Skin epidermis (tissue), 12 donors: ENCODE results near the gene GEMIN8.

Experiments
- H3K27ac ChIP-seq, 21 experiments: fragments of 200-600 bp; sonication (generic) in 11 of 21; one replicate each; pipeline ENCODE4 v1.5.0; 2020; ENCODE audit warnings: mild to moderate bottlenecking in 3 of 21, inconsistent platforms in 2 of 21, moderate library complexity in 2 of 21
- H3K4me3 ChIP-seq, 7 experiments: fragments of 200-600 bp; sonication (generic) in 2 of 7; one replicate each; pipeline ENCODE4 v1.5.0; 2020; ENCODE audit warnings: inconsistent platforms in 2 of 7, mild to moderate bottlenecking in 2 of 7, moderate library complexity in 1 of 7

Gene GEMIN8

GRCh38 chrX:14022019-14022418 lies 7.7 kb downstream of the GEMIN8 start:
- no peak overlapping the region for H3K4me3 ChIP-seq
- no peak overlapping the region for H3K27ac ChIP-seq

- Histone ChIP-seq H3K4me3 (no peak overlapping the region), H3K27ac (no peak overlapping the region)
Observed at GRCh38 chrX:14017399-14017798, 12.3 kb downstream of the GEMIN8 start.

DNA sequence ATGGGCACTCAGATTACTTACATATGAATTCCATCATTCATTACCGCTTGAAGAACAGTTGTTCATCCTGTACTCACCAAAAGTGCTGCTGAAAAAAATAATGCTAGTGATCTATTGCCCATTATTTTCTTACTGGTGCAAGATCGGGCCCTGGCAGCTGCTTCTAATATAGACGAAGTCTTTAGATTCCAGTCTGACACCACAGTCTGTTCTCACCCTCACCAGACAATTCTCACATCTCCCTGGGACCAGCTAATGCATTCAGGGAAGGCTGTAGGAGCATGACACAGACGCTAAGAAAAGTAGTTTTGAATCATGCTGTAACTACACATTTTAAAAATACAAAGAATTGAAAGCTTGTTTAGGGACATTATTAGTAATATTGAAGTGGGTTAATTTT lies 13.8 kb downstream of the GEMIN8 start:
- Histone ChIP-seq H3K27ac (peak overlapping the region in 3 of 21 experiments; percentile 7 to 32 (median 23)), H3K4me3 (no peak overlapping the region)

DNA sequence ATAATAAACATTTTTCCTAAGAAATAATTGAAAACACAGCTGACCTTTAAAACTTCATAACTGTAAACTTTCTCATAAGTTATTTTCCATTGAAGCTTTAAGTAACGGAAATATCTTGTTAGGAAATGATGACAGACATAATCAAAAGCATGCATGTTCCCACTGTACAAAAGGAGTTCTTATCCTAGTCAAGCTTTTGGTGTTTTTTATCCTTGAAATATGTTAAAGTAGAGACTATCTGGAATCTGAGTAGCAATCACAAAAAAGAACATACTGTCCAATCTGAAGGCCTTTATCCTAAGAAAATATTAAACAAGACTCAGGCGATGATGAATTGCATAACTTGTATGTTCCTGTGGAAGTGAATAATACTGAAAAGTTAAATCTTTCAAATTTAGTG lies 14.4 kb downstream of the GEMIN8 start:
- peak overlapping the region in 3 of 21 experiments; percentile 20 to 32 (median 23) for H3K27ac ChIP-seq

DNA sequence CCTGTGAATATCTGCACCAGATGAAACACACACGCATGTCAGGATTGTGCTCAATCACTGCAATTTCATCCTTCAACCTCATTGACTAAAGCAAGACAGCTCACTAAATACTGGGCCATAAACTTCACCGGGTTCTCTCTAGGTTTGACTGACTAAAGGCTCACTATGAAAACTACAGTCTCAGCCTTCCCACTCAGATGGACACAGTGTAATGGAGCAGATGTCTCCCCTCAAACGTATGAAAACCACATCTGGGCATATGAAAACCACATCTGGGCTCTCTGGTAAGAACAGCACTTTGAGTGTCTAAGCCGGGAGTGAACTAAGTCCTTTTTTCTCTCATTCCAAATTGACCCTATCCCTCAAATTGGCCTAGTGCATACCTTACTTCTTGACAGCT lies 15.2 kb downstream of the GEMIN8 start:
- H3K4me3 ChIP-seq = no peak overlapping the region
- H3K27ac ChIP-seq = peak overlapping the region in 3 of 21 experiments; percentile 20 to 29 (median 26)

More for the DNA sequence above, 14.4 kb downstream of the GEMIN8 start:
- no peak overlapping the region for H3K4me3 ChIP-seq

DNA sequence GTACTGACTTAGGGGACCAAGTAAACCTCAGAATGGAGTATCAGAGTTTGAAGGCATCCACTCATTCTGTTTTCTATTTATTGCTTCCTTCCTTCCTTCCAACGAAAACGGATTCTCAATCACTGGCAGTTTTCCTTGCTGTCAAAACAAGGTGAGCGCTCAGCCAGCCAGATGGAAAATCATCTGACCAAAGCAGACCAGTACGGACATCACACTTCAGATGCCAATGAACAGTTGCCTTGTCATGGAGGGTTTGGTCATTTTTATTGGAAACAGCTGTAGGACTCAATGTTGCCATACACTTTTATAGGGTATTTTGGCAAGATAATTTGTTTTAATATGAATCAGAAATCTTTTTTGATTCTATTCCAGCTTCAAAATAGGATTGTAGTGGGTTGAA lies 16.6 kb downstream of the GEMIN8 start:
- Histone ChIP-seq H3K27ac (peak overlapping the region in 2 of 21 experiments; percentile 12 to 33), H3K4me3 (no peak overlapping the region)

DNA sequence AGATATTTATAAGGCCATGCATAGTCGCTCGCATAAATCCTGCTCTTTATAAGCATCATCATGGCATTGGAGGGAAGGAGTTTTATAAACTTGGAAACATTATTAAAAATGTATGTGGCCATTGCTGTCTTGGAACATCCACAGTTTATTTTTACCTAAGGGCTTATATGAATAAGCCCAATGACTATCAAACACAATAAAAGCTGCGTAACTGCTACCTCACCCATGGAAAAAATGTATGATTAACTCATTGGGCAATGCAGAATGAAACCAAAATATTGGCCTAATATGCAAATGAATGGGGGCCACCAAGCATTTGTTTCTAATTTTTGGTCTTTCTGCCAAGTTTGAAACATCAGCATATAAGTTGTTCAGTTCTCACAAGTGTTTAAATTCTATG lies 19.1 kb downstream of the GEMIN8 start:
- Histone ChIP-seq H3K27ac (peak overlapping the region in 3 of 21 experiments; percentile 21 to 57 (median 55)), H3K4me3 (no peak overlapping the region)

GRCh38 chrX:14006540-14006939 lies 23.2 kb downstream of the GEMIN8 start:
- Histone ChIP-seq H3K4me3 (no peak overlapping the region), H3K27ac (no peak overlapping the region)

GRCh38 chrX:14003876-14004425 lies 25.7 kb downstream of the GEMIN8 start:
- Histone ChIP-seq H3K27ac (no peak overlapping the region), H3K4me3 (no peak overlapping the region)

GRCh38 chrX:14003028-14003427 lies 26.7 kb downstream of the GEMIN8 start:
- Histone ChIP-seq H3K4me3 (no peak overlapping the region), H3K27ac (no peak overlapping the region)

DNA sequence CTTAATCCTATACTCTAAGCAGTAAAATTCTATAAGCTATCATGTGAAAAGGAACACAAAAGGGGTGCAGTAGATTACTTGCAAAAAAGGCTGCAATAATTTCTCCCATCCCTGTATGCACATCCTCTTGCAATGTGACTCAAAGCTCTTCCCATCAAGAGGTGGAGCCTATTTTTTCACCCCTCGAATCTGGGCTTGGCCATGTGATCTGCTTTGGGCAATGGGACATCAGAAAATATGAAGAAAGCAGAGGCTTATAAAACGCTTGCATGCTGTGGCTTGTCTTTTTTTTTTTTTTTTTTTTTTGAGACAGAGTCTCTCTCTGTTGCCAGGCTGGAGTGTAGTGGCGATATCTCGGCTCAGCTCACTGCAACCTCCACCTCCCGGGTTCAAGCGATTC lies 33.0 kb downstream of the GEMIN8 start:
- Histone ChIP-seq H3K27ac (no peak overlapping the region), H3K4me3 (no peak overlapping the region)

- Histone ChIP-seq H3K27ac (no peak overlapping the region), H3K4me3 (no peak overlapping the region)
Observed at GRCh38 chrX:13994536-13995080, 35.1 kb downstream of the GEMIN8 start.

GRCh38 chrX:13994104-13994503 lies 35.6 kb downstream of the GEMIN8 start:
- Histone ChIP-seq H3K27ac (no peak overlapping the region), H3K4me3 (no peak overlapping the region)

GRCh38 chrX:13990126-13990800 lies 39.4 kb downstream of the GEMIN8 start:
- no peak overlapping the region for H3K27ac ChIP-seq
- no peak overlapping the region for H3K4me3 ChIP-seq

DNA sequence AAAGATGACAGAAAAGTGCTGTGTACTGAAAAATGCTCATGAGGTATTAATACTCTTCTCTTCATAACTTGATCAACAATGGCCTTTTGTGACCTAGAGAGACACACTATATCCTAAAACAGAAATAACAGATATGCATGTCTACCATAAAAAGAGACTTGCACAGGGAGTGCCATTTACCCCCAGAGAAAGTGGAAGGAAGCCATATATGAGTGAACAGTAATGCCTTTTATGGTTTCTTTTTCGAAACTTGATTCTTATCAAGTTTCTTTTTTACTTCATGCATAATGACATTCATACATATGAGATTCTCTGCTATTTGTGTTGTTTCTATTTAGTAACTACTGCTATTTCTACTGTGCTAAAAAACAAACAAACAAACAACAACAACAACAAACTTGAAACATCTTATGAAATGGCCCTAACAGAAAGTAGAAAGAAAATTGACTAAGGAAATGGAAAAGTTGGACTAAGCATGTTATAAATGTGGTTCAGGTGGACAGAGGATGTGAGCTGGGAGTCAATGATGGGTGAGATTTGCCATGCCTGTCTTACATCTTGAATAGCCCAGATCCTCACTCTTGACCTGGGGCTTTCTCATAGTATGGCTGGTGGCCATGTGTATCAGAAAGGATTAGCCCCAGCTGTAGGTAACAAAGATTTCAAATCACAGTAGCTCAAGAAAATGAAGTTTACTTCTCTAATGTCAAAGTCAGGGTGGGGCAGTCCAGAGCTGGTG lies 43.8 kb downstream of the GEMIN8 start:
- Histone ChIP-seq H3K4me3 (no peak overlapping the region), H3K27ac (no peak overlapping the region)

- Histone ChIP-seq H3K4me3 (no peak overlapping the region), H3K27ac (no peak overlapping the region)
Observed at GRCh38 chrX:13983734-13984133, 46.0 kb downstream of the GEMIN8 start.

DNA sequence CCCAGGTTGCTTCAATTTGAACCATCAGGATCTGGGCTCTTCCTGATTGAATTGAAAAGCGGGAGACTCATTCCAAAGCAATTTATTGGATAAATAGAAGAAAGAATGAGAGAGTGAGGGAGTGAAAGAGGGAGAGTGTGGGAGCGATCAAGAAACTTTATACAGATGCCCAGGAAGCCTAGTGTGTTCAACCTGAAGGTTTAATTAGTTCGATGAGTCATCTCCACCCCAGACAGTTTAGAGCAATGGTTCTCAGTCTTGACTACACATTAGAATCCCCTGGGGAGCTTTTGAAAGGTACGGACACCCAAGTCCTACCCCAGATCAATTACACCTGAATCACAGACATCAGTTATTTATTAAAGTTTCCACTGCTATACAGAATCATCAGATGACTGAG lies 61.5 kb downstream of the GEMIN8 start:
- Histone ChIP-seq H3K27ac (no peak overlapping the region), H3K4me3 (no peak overlapping the region)

DNA sequence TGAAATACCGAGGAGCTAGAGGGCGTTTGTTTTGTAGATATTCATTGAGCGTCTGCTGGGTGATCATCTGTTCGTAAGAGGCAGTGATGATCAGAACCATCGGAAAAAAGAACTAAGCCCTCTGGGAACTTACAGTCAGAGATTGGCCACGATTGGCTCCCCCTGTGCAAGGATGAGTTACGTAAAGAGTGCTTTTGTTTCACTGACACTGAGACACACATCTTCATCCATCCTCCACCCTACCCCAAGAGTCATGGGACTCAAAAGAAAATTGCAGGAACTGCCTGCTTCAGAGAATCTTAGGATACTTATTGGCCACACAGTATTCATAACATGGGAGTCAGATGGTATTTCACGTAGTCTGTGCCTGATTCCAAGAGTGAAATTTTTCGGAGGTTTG lies 62.1 kb downstream of the GEMIN8 start:
- no peak overlapping the region for H3K4me3 ChIP-seq
- no peak overlapping the region for H3K27ac ChIP-seq

DNA sequence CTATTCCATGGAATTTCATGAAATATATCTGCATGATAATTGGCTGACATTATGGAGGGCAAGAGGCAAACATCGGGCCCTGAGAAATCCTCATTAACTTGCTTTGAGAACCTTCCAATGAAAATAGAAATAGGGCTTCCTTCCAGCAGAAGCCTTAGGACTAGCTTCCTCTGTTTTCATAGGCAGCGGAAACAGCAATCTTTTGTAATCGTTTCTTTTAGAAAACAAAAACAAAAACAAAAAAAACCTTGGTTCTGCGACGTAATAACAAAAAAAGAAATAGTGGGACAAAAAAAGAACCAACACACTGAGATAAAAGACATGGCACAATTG lies 62.9 kb downstream of the GEMIN8 start:
- no peak overlapping the region for H3K27ac ChIP-seq
- no peak overlapping the region for H3K4me3 ChIP-seq

- H3K4me3 ChIP-seq = no peak overlapping the region
- H3K27ac ChIP-seq = peak overlapping the region in 1 of 21 experiments; percentile 49
Observed at GRCh38 chrX:13966071-13966792, 63.5 kb downstream of the GEMIN8 start.
